DOHH2 (cell line): ENCODE results near the gene XKR7.

Source experiments
- CTCF ChIP-seq: fragments of 200-600 bp; sonication (generic); IDR thresholded peaks from one replicate; pipeline ENCODE4 v1.5.1; 2014; ENCODE audit warnings: antibody characterized with exemption, mild to moderate bottlenecking, low read depth, low read length; ENCODE audit not compliant: poor library complexity, severe bottlenecking
- EZH2phosphoT487 ChIP-seq: fragments of 200-600 bp; sonication (generic); IDR thresholded peaks from 2 replicates; pipeline ENCODE4 v1.6.1; 2017; ENCODE audit warnings: borderline replicate concordance, mild to moderate bottlenecking, antibody characterized with exemption, low read length, moderate library complexity, mixed read lengths

DNA sequence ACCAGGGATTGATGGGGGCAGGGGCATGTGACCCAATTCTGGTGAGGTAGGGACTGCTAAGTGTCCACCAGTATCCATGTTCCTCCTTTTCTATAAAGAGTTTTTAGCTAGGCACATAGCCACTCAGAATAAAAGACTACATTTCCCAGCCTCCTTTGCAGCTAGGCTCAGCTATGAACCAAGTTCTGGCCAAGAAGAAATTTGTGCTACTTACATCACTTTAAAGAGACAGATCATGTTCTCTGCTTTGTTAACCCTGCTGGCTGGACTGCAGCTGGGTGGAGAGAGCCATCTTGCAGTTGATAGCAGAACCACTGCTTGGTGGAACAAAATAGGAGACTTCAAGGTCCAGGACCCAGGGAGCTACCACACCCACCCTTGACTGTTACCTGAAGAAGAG lies 37.0 kb downstream of the XKR7 start:
- TF ChIP-seq CTCF (no peak), EZH2phosphoT487 (no peak)
